Muscle layer of colon (tissue), 2 donors: Measurements from ENCODE around the gene MED26.

Experiments used
- H3K27ac ChIP-seq: one replicate; pipeline ENCODE4 v1.7.0; 2013; ENCODE audit warnings: low read depth, mild to moderate bottlenecking, low read length, moderate library complexity
- H3K27me3 ChIP-seq, 2 donors: one replicate each; pipeline ENCODE4 v1.7.0; 2013; ENCODE audit warnings: low read length in 2 of 2, mild to moderate bottlenecking in 2 of 2; ENCODE audit not compliant: insufficient read depth in 2 of 2, control insufficient read depth in 1 of 2
- H3K36me3 ChIP-seq: one replicate; pipeline ENCODE4 v1.7.0; 2013; ENCODE audit warnings: mild to moderate bottlenecking, low read length; ENCODE audit not compliant: insufficient read depth
- H3K4me1 ChIP-seq: one replicate; pipeline ENCODE4 v1.7.0; 2013; ENCODE audit warnings: mild to moderate bottlenecking, low read length; ENCODE audit not compliant: insufficient read depth
- H3K4me3 ChIP-seq, 2 donors: one replicate each; pipeline ENCODE4 v1.7.0; 2013; ENCODE audit warnings: low read length in 2 of 2, low read depth in 1 of 2, mild to moderate bottlenecking in 1 of 2, moderate library complexity in 1 of 2
- H3K9ac ChIP-seq: one replicate; pipeline ENCODE4 v1.7.0; 2013; ENCODE audit warnings: low read length
- H3K9me3 ChIP-seq: one replicate; pipeline ENCODE4 v1.7.0; 2013; ENCODE audit warnings: mild to moderate bottlenecking, low read length
- donor health status: abdominal sarcoma.
- donor health status: Adenocarcinoma of cecum.

Gene MED26

GRCh38 chr19:16576690-16577530 lies 51.1 kb downstream of the MED26 start:
- H3K36me3 ChIP-seq: peaks cover 33% of the 10 kb centered on the region
- H3K9ac ChIP-seq: no peak overlapping the region
- no peak overlapping the region for H3K4me3 ChIP-seq
- H3K27ac ChIP-seq: no peak overlapping the region
- peaks cover 19% of the 10 kb centered on the region for H3K4me1 ChIP-seq
- H3K9me3 ChIP-seq: no peaks in the 10 kb centered on the region
- H3K27me3 ChIP-seq: no peaks in the 10 kb centered on the region

GRCh38 chr19:16575861-16576689 lies 51.9 kb downstream of the MED26 start:
- peaks cover 30% of the 10 kb centered on the region for H3K36me3 ChIP-seq
- H3K27ac ChIP-seq: no peak overlapping the region

GRCh38 chr19:16575282-16575681 lies 52.7 kb downstream of the MED26 start:
- H3K36me3 ChIP-seq: peaks cover 30% of the 10 kb centered on the region
- no peaks in the 10 kb centered on the region for H3K9me3 ChIP-seq
- no peak overlapping the region for H3K4me3 ChIP-seq
- H3K27ac ChIP-seq: no peak overlapping the region
- H3K9ac ChIP-seq: no peak overlapping the region
- no peaks in the 10 kb centered on the region for H3K27me3 ChIP-seq
- H3K4me1 ChIP-seq: peaks cover 24% of the 10 kb centered on the region

More at GRCh38 chr19:16575861-16576689, 51.9 kb downstream of the MED26 start:
- Histone ChIP-seq H3K27me3 (no peaks in the 10 kb centered on the region), H3K9me3 (no peaks in the 10 kb centered on the region), H3K4me3 (no peak overlapping the region), H3K9ac (no peak overlapping the region), H3K4me1 (peaks cover 21% of the 10 kb centered on the region)

GRCh38 chr19:16573925-16574324 lies 54.1 kb downstream of the MED26 start:
- no peak overlapping the region for H3K27ac ChIP-seq
- H3K4me1 ChIP-seq: peaks cover 24% of the 10 kb centered on the region
- H3K4me3 ChIP-seq: peak overlapping the region in 1 of 2 donors; percentile 97
- peaks cover 39% of the 10 kb centered on the region for H3K36me3 ChIP-seq
- H3K9ac ChIP-seq: no peak overlapping the region
- H3K27me3 ChIP-seq: no peaks in the 10 kb centered on the region
- H3K9me3 ChIP-seq: no peaks in the 10 kb centered on the region

GRCh38 chr19:16573296-16573695 lies 54.7 kb downstream of the MED26 start:
- peaks cover 39% of the 10 kb centered on the region for H3K36me3 ChIP-seq

GRCh38 chr19:16572332-16573211 lies 55.4 kb downstream of the MED26 start, which contains the start of gene SLC35E1:
Gene SLC35E1 (minus strand): TSS chr19:16572415. CDS start chr19:16572364, 51 bp downstream.
- H3K4me3 ChIP-seq: peak within 1 kb of the TSS; percentile 78 to 97
- H3K36me3 ChIP-seq: peaks cover 42% of the 10 kb centered on the region
- H3K9ac ChIP-seq: peak within 1 kb of the TSS; percentile 71
- no peaks in the 10 kb centered on the region for H3K9me3 ChIP-seq
- H3K4me1 ChIP-seq: peaks cover 24% of the 10 kb centered on the region
- H3K27ac ChIP-seq: peak within 1 kb of the TSS; percentile 74
- no peaks in the 10 kb centered on the region for H3K27me3 ChIP-seq

More at GRCh38 chr19:16573296-16573695, 54.7 kb downstream of the MED26 start:
- Histone ChIP-seq H3K9me3 (no peaks in the 10 kb centered on the region), H3K4me3 (peak overlapping the region; percentile 62 to 97), H3K27ac (peak overlapping the region; percentile 74), H3K4me1 (peaks cover 24% of the 10 kb centered on the region), H3K9ac (peak overlapping the region; percentile 71), H3K27me3 (no peaks in the 10 kb centered on the region)

- Histone ChIP-seq H3K4me1 (peaks cover 24% of the 10 kb centered on the region), H3K36me3 (peaks cover 47% of the 10 kb centered on the region)
Observed at GRCh38 chr19:16571822-16572331, 56.1 kb downstream of the MED26 start.

GRCh38 chr19:16571283-16571682 lies 56.7 kb downstream of the MED26 start:
- peak overlapping the region; percentile 77 to 78 for H3K4me3 ChIP-seq
- H3K4me1 ChIP-seq: peaks cover 24% of the 10 kb centered on the region
- H3K36me3 ChIP-seq: peaks cover 49% of the 10 kb centered on the region
- no peaks in the 10 kb centered on the region for H3K27me3 ChIP-seq
- peak overlapping the region; percentile 68 for H3K27ac ChIP-seq
- H3K9ac ChIP-seq: peak overlapping the region; percentile 44
- no peaks in the 10 kb centered on the region for H3K9me3 ChIP-seq

More at GRCh38 chr19:16571822-16572331, 56.1 kb downstream of the MED26 start:
- Histone ChIP-seq H3K9me3 (no peaks in the 10 kb centered on the region), H3K27ac (peak overlapping the region; percentile 68), H3K4me3 (peak overlapping the region; percentile 77 to 78), H3K27me3 (no peaks in the 10 kb centered on the region), H3K9ac (peak overlapping the region; percentile 44)

GRCh38 chr19:16569609-16570320 lies 58.2 kb downstream of the MED26 start:
- peaks cover 41% of the 10 kb centered on the region for H3K36me3 ChIP-seq
- no peak overlapping the region for H3K27ac ChIP-seq
- H3K9me3 ChIP-seq: no peaks in the 10 kb centered on the region
- H3K9ac ChIP-seq: no peak overlapping the region
- H3K27me3 ChIP-seq: no peaks in the 10 kb centered on the region
- peaks cover 24% of the 10 kb centered on the region for H3K4me1 ChIP-seq
- H3K4me3 ChIP-seq: no peak overlapping the region

GRCh38 chr19:16566702-16567101 lies 61.3 kb downstream of the MED26 start:
- H3K36me3 ChIP-seq: peaks cover 41% of the 10 kb centered on the region
- peaks cover 9% of the 10 kb centered on the region for H3K4me1 ChIP-seq
- H3K9me3 ChIP-seq: no peaks in the 10 kb centered on the region
- no peak overlapping the region for H3K4me3 ChIP-seq
- no peaks in the 10 kb centered on the region for H3K27me3 ChIP-seq
- H3K27ac ChIP-seq: no peak overlapping the region
- H3K9ac ChIP-seq: no peak overlapping the region
